Measurements from ENCODE around the gene CHRNA1.

- TF ChIP-seq CTCF (IDR thresholded peaks at IDR 0.05) (no peak), POLR2A (IDR thresholded peaks at IDR 0.05) (no peak)
Measured at GRCh38 chr2:174798801-174799200, 34.5 kb upstream of the CHRNA1 start.

Data from lower leg skin (tissue), 3 donors.